Endodermal cell (in vitro differentiated cells): ENCODE data around the gene RASAL1. TPM values are rescaled to one million over a fixed set of nuclear protein-coding genes. Genes with fewer than 3 reads are reported as not detected.

ENCODE experiments used
- DNase-seq: peaks from one replicate; pipeline ENCODE4 v3.0.0-alpha.2; 2017
- H3K27ac ChIP-seq: 2 replicates; pipeline ENCODE4 v1.5.1; 2013; ENCODE audit warnings: mild to moderate bottlenecking, low read depth, low read length, moderate library complexity
- H3K27me3 ChIP-seq: 2 replicates; pipeline ENCODE4 v1.6.1; 2013; ENCODE audit warnings: mild to moderate bottlenecking, low read length, moderate library complexity; ENCODE audit not compliant: insufficient read depth, control insufficient read depth, poor library complexity, severe bottlenecking
- H3K36me3 ChIP-seq: 2 replicates; pipeline ENCODE4 v1.7.0; 2013; ENCODE audit warnings: mild to moderate bottlenecking, low read length, moderate library complexity; ENCODE audit not compliant: control insufficient read depth, insufficient read depth
- H3K4me1 ChIP-seq: one replicate; pipeline ENCODE4 v1.7.0; 2013; ENCODE audit warnings: low read length; ENCODE audit not compliant: control insufficient read depth, insufficient read depth
- H3K4me3 ChIP-seq: 2 replicates; pipeline ENCODE4 v1.5.1; 2013; ENCODE audit warnings: mild to moderate bottlenecking, low read length, moderate library complexity
- H3K9ac ChIP-seq: 2 replicates; pipeline ENCODE4 v1.6.1; 2013; ENCODE audit warnings: mild to moderate bottlenecking, low read length, moderate library complexity; ENCODE audit not compliant: poor library complexity, severe bottlenecking; ENCODE audit errors: extremely low read depth
- H3K9me3 ChIP-seq: 2 replicates; pipeline ENCODE4 v1.6.1; 2013; ENCODE audit warnings: mild to moderate bottlenecking, low read length, moderate library complexity; ENCODE audit not compliant: control insufficient read depth
- H3K27ac Mint-ChIP-seq: 2 replicates; pipeline ENCODE4 v1.8.0; 2020; ENCODE audit warnings: mixed read lengths
- H3K27me3 Mint-ChIP-seq: 2 replicates; pipeline ENCODE4 v1.8.0; 2021; ENCODE audit warnings: mild to moderate bottlenecking, mixed read lengths; ENCODE audit not compliant: insufficient read depth
- H3K36me3 Mint-ChIP-seq: 2 replicates; pipeline ENCODE4 v1.8.0; 2020; ENCODE audit warnings: low read depth, mixed read lengths
- H3K4me1 Mint-ChIP-seq: 2 replicates; pipeline ENCODE4 v1.8.0; 2020; ENCODE audit warnings: mixed read lengths
- H3K4me3 Mint-ChIP-seq: 2 replicates; pipeline ENCODE4 v1.8.0; 2020; ENCODE audit warnings: mild to moderate bottlenecking, moderate library complexity, mixed read lengths
- H3K9me3 Mint-ChIP-seq: 2 replicates; pipeline ENCODE4 v1.8.0; 2020; ENCODE audit warnings: mild to moderate bottlenecking, mixed read lengths
- WGBS, 2 experiments: methylation state at CpG; one replicate each; pipeline versions ENCODE4 v1.1.5 to v1.1.7; 2013; ENCODE audit warnings: missing lambda C conversion rate in 2 of 2, mixed read lengths in 1 of 2; ENCODE audit not compliant: insufficient coverage in 1 of 2, insufficient read length in 1 of 2; 5-methylcytosine and 5-hydroxymethylcytosine counted together
- total RNA-seq, 2 donors: library from RNA; stranded (reverse); fragmentation: NEBNext Ultra II Directional in 1 of 2; extraction: Animal tissue kit (Norgen Biotek cat#: 25700) in 1 of 2; gene quantifications; 2 replicates in 1 of 2; 3 replicates in 1 of 2; pipeline ENCODE4 v1.2.1, GENCODE V29; 2021
- TF ChIP-seq, protein P1 (sequence below): fragments of 200-600 bp; sonication (generic); conservative IDR thresholded peaks from 2 replicates; pipeline ENCODE4 v1.5.0; 2021; ENCODE audit warnings: antibody characterized with exemption, mild to moderate bottlenecking

RASAL1 gene
- total RNA-seq, 2 donors from 2014 or later = 0.77 to 1.4 TPM

DNA sequence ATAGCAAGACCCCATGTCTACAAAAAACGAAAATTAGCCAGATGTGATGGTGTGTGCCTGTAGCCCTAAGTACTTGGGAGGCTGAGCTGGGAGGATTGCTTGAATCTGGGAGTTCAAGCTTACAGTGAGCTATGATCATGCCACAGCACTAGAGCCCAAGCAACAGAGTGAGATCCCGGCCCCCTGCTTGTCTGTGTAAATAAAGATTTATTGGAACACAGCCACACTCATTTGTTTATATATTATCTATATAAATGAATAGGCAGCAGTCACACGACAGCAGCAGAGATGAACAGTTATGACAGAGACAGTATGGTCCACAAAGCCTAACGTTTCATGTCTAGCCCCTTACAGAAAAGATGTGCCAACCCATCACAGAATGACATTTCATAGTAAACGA, 34.9 kb upstream of the RASAL1 start:
- H3K27ac Mint-ChIP-seq = no peak overlapping the region
- no peak overlapping the region for H3K9ac ChIP-seq
- H3K4me3 ChIP-seq = no peak overlapping the region
- H3K36me3 Mint-ChIP-seq = peaks cover 72% of the 10 kb centered on the region
- H3K4me1 Mint-ChIP-seq = no peaks in the 10 kb centered on the region
- no peaks in the 10 kb centered on the region for H3K9me3 Mint-ChIP-seq
- H3K36me3 ChIP-seq = peaks cover 73% of the 10 kb centered on the region
- no peak overlapping the region for H3K4me3 Mint-ChIP-seq
- TF ChIP-seq, protein P1, sequence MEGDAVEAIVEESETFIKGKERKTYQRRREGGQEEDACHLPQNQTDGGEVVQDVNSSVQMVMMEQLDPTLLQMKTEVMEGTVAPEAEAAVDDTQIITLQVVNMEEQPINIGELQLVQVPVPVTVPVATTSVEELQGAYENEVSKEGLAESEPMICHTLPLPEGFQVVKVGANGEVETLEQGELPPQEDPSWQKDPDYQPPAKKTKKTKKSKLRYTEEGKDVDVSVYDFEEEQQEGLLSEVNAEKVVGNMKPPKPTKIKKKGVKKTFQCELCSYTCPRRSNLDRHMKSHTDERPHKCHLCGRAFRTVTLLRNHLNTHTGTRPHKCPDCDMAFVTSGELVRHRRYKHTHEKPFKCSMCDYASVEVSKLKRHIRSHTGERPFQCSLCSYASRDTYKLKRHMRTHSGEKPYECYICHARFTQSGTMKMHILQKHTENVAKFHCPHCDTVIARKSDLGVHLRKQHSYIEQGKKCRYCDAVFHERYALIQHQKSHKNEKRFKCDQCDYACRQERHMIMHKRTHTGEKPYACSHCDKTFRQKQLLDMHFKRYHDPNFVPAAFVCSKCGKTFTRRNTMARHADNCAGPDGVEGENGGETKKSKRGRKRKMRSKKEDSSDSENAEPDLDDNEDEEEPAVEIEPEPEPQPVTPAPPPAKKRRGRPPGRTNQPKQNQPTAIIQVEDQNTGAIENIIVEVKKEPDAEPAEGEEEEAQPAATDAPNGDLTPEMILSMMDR = no peak
- H3K4me1 ChIP-seq = no peaks in the 10 kb centered on the region
- H3K27me3 ChIP-seq = no peaks in the 10 kb centered on the region
- no peak overlapping the region for H3K27ac ChIP-seq
- no peaks in the 10 kb centered on the region for H3K27me3 Mint-ChIP-seq
- 90 to 93% methylated on average over 3 of the region's 5 CpGs for WGBS, 2 experiments
- DNase-seq = no peak
- H3K9me3 ChIP-seq = no peaks in the 10 kb centered on the region

DNA sequence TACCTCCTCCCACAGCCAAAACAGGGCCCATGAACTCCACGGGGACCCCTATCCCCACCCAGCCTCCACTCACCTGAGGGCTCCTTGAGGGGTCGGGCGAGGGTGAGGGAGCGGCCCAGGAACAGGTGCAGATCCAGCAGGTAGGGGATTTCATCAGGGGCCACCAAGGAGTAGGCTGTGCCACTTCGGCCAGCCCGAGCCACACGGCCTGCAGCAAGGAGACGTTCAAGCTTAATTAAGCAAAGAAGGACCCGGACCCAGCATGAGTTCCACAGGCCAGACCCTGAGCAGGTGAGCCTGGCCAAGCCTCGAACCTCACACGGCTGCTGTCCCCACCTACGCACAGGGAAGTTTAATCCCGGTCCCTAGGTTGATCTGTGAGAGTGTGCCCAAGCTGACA, 34.1 kb upstream of the RASAL1 start:
- Histone ChIP-seq H3K9ac (no peak overlapping the region), H3K36me3 (peaks cover 79% of the 10 kb centered on the region), H3K27me3 (no peaks in the 10 kb centered on the region), H3K4me1 (no peaks in the 10 kb centered on the region), H3K27ac (no peak overlapping the region), H3K4me3 (no peak overlapping the region), H3K9me3 (no peaks in the 10 kb centered on the region)
- Mint-ChIP-seq H3K27ac (no peak overlapping the region), H3K4me3 (no peak overlapping the region), H3K36me3 (peaks cover 74% of the 10 kb centered on the region), H3K4me1 (no peaks in the 10 kb centered on the region), H3K9me3 (no peaks in the 10 kb centered on the region), H3K27me3 (no peaks in the 10 kb centered on the region)
- 95% methylated on average over 9 to 13 of the region's 13 CpGs for WGBS, 2 experiments
- TF ChIP-seq, protein P1 = no peak
- DNase-seq = no peak

DNA sequence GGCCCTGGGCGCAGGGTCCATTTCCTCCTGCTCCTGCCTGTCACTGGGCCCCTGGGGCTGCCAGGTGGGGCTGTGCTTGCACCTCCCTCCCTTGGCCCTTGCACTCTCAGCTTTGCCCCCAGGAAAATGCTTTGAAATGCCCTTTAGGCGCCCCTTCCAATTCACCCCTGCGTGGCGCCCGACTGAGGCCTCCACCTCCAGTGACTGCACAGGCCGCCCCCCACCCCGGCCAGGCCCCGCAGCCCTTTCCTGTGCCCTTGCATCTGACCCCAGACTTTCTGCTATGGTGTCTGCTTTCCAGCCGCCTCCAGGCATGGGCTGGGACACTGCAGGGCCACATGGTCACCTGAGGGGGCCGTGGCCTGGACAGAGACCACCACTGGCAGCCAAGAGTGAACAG, 32.3 kb upstream of the RASAL1 start:
- Mint-ChIP-seq H3K27me3 (no peaks in the 10 kb centered on the region), H3K27ac (no peak overlapping the region), H3K36me3 (peaks cover 73% of the 10 kb centered on the region), H3K4me3 (no peak overlapping the region), H3K9me3 (no peaks in the 10 kb centered on the region), H3K4me1 (no peaks in the 10 kb centered on the region)
- 96% methylated on average over 10 of the region's 10 CpGs; no CpG with 5 or more reads in 1 of the 2 experiments for WGBS, 2 experiments
- H3K36me3 ChIP-seq = peaks cover 74% of the 10 kb centered on the region
- H3K9me3 ChIP-seq = no peaks in the 10 kb centered on the region
- H3K4me3 ChIP-seq = no peak overlapping the region
- no peak for DNase-seq
- H3K27ac ChIP-seq = no peak overlapping the region
- H3K4me1 ChIP-seq = no peaks in the 10 kb centered on the region
- H3K27me3 ChIP-seq = no peaks in the 10 kb centered on the region
- H3K9ac ChIP-seq = no peak overlapping the region
- TF ChIP-seq, protein P1 = no peak
